C1 segment of cervical spinal cord (tissue), 14 donors: ENCODE data around the gene KAZN.

Experiments used
- DNase-seq, 14 donors: peaks; one replicate each; lab custom pipeline; 2025; lab: John Stamatoyannopoulos, UW

Gene KAZN

GRCh38 chr1:14880456-14881316 lies 282.2 kb downstream of the KAZN start:
- peak in 4 of 14 donors; percentile 3 to 55 (median 27) for DNase-seq

GRCh38 chr1:14881775-14882672 lies 283.5 kb downstream of the KAZN start:
- DNase-seq = no peak

GRCh38 chr1:14884614-14885175 lies 286.2 kb downstream of the KAZN start:
- no peak for DNase-seq

- no peak for DNase-seq
These were observed 288.6 kb downstream of the KAZN start for GRCh38 chr1:14887044-14887566.

GRCh38 chr1:14887764-14888350 lies 289.4 kb downstream of the KAZN start:
- no peak for DNase-seq

- DNase-seq = no peak
These were observed 289.9 kb downstream of the KAZN start for GRCh38 chr1:14888374-14888773.

GRCh38 chr1:14889825-14890440 lies 291.4 kb downstream of the KAZN start:
- DNase-seq = no peak

GRCh38 chr1:14891991-14892390 lies 293.5 kb downstream of the KAZN start:
- DNase-seq = no peak

GRCh38 chr1:14894811-14895560 lies 296.5 kb downstream of the KAZN start:
- DNase-seq = peak in 10 of 14 donors; percentile 12 to 63 (median 29)

GRCh38 chr1:14895727-14896126 lies 297.2 kb downstream of the KAZN start:
- no peak for DNase-seq

- DNase-seq = no peak
These were observed 298.0 kb downstream of the KAZN start for GRCh38 chr1:14896381-14897079.

GRCh38 chr1:14897080-14897449 lies 298.6 kb downstream of the KAZN start:
- no peak for DNase-seq

- no peak for DNase-seq
These were observed 299.1 kb downstream of the KAZN start for GRCh38 chr1:14897547-14897946.

GRCh38 chr1:14897997-14898645 lies 299.6 kb downstream of the KAZN start:
- DNase-seq = no peak

GRCh38 chr1:14899686-14900085 lies 301.2 kb downstream of the KAZN start:
- no peak for DNase-seq

- DNase-seq = no peak
These were observed 303.0 kb downstream of the KAZN start for GRCh38 chr1:14901371-14901954.

- no peak for DNase-seq
These were observed 305.4 kb downstream of the KAZN start for GRCh38 chr1:14903922-14904321.

- no peak for DNase-seq
These were observed 308.2 kb downstream of the KAZN start for GRCh38 chr1:14906665-14907064.

GRCh38 chr1:14907416-14907815 lies 308.9 kb downstream of the KAZN start:
- no peak for DNase-seq
